Measurements from ENCODE around the gene KLHL4. TPM values are rescaled to one million over a fixed set of nuclear protein-coding genes. Genes with fewer than 3 reads are reported as not detected.
A peak's percentile ranks its signal among the peaks of the same experiment; 100 is the strongest.

Gene KLHL4
- total and polyA plus RNA-seq, 9 of the 15 experiments (the other 6 are each of a cell fraction or from before 2014, with no cell fraction given), result 0.04 to 0.16 (median 0.06) TPM; not detected in 1

DNA sequence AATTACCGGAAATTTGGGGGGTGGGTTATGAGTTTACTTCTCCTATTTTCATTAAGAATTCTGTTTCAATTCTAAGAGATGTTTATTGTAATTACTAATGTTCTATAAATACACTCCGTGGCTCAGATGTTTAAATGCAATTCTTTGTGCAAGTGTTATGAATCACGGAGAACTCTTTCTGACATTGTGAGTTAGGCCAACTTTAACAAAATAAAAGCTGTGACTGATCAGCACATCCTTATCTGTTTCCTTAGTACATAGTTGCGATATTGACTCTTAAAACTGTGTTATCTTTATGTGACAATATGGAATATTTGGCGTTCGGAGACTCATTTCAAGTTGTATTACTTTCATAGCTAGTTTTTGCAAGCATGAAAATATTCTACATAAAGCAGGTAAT, 902 bp downstream of the KLHL4 start:
- H3K9ac ChIP-seq (ENCODE audit: insufficient read depth in 1 of 2, low read depth in 2 of 2, low read length in 2 of 2), result no peak overlapping the region
- no peaks in the 10 kb centered on the region for H3K27me3 ChIP-seq (ENCODE audit: control insufficient read depth in 2 of 2, insufficient read depth in 2 of 2, low read length in 2 of 2)
- no peaks in the 10 kb centered on the region for H3K9me3 ChIP-seq (replicated peaks; ENCODE audit: control insufficient read depth, insufficient read depth, low read depth, low read length)
- no peak overlapping the region for H3K4me3 ChIP-seq
- ATAC-seq (no peak), FAIRE-seq (no peak), DNase-seq (ENCODE audit: extremely low read depth in 1 of 4, low spot score in 3 of 4) (peak in 1 of 4 experiments; percentile 3)
- H3K79me2 ChIP-seq (ENCODE audit: control insufficient read depth, insufficient read depth, low read length), result no peaks in the 10 kb centered on the region
- no TSS peak for BruUV-seq (replicated peaks)
- no peak for TF ChIP-seq BCOR (IDR thresholded peaks at IDR 0.05)
- peak; percentile 96 for TF ChIP-seq MYNN (IDR thresholded peaks at IDR 0.05)
- peak; percentile 56; the same call in 1 of the 2 replicates for TF ChIP-seq MYNN (CRISPR knock-in tag; IDR thresholded peaks at IDR 0.05)
- in situ Hi-C loops (cut with MboI) (no loop called here), intact Hi-C loops (cut with micrococcal nuclease) (no loop called here)
- ChIA-PET CTCF (ENCODE audit: low intra/inter-chr PET ratio) (no interaction called here), POLR2A (no interaction called here)
- H3K4me1 ChIP-seq (replicated peaks in 1 of 2; ENCODE audit: control insufficient read depth in 2 of 2, insufficient read depth in 2 of 2, low read length in 2 of 2), result no peaks in the 10 kb centered on the region; a peak in 1 of 5 replicates
- H4K20me1 ChIP-seq (replicated peaks; ENCODE audit: control insufficient read depth, insufficient read depth, low read length), result no peaks in the 10 kb centered on the region
- no peaks in the 10 kb centered on the region for H3K9me1 ChIP-seq (ENCODE audit: control insufficient read depth, insufficient read depth, low read length)
- H3K36me3 ChIP-seq (ENCODE audit: control insufficient read depth, insufficient read depth, low read length), result no peaks in the 10 kb centered on the region
- H3K4me2 ChIP-seq (ENCODE audit: insufficient read depth, low read length), result no peak overlapping the region; the same call in 1 of the 2 replicates
- no peak overlapping the region for H3K27ac ChIP-seq (ENCODE audit: extremely low read depth, low read depth, low read length)
- H2AFZ ChIP-seq (ENCODE audit: low read depth, low read length), result no peak overlapping the region
- 2% methylated on average over 6 of the region's 6 CpGs for WGBS (ENCODE audit: insufficient coverage, low coverage, missing lambda C conversion rate)

- H2AFZ ChIP-seq (ENCODE audit: low read depth, low read length), result no peak overlapping the region
- CTCF ChIA-PET (ENCODE audit: low intra/inter-chr PET ratio), result no interaction called here
- no peaks in the 10 kb centered on the region for H3K27me3 ChIP-seq (ENCODE audit: control insufficient read depth in 2 of 2, insufficient read depth in 2 of 2, low read length in 2 of 2)
- H3K4me3 ChIP-seq, result no peak overlapping the region
- POLR2A ChIA-PET, result no interaction called here
- H3K9me3 ChIP-seq (replicated peaks; ENCODE audit: control insufficient read depth, insufficient read depth, low read depth, low read length), result no peaks in the 10 kb centered on the region
- H3K9me1 ChIP-seq (ENCODE audit: control insufficient read depth, insufficient read depth, low read length), result no peaks in the 10 kb centered on the region
- peak overlapping the region; percentile 34; the same call in 1 of the 2 replicates for H3K4me2 ChIP-seq (ENCODE audit: insufficient read depth, low read length)
- H4K20me1 ChIP-seq (replicated peaks; ENCODE audit: control insufficient read depth, insufficient read depth, low read length), result no peaks in the 10 kb centered on the region
- H3K79me2 ChIP-seq (ENCODE audit: control insufficient read depth, insufficient read depth, low read length), result no peaks in the 10 kb centered on the region; the same call in 2 of the 3 replicates
- no peaks in the 10 kb centered on the region for H3K36me3 ChIP-seq (ENCODE audit: control insufficient read depth, insufficient read depth, low read length)
- ATAC-seq (peak; percentile 56), DNase-seq (ENCODE audit: extremely low read depth in 1 of 4, low spot score in 3 of 4) (peak; percentile 2 to 18 (median 4)), FAIRE-seq (peak; percentile 49)
- no peak overlapping the region; a peak in 1 of 4 replicates for H3K9ac ChIP-seq (ENCODE audit: insufficient read depth in 1 of 2, low read depth in 2 of 2, low read length in 2 of 2)
- H3K27ac ChIP-seq (ENCODE audit: extremely low read depth, low read depth, low read length), result peak overlapping the region; percentile 57
- WGBS (ENCODE audit: insufficient coverage, low coverage, missing lambda C conversion rate), result 0% methylated on average over 2 of the region's 2 CpGs
- in situ Hi-C loops (cut with MboI), result no loop called here
- BruUV-seq (replicated peaks), result no TSS peak
- H3K4me1 ChIP-seq (replicated peaks in 1 of 2; ENCODE audit: control insufficient read depth in 2 of 2, insufficient read depth in 2 of 2, low read length in 2 of 2), result no peaks in the 10 kb centered on the region; a peak in 1 of 5 replicates
- intact Hi-C loops (cut with micrococcal nuclease), result no loop called here
- TF ChIP-seq DPF2 (IDR thresholded peaks at IDR 0.05), result peak; percentile 44; the same call in 1 of the 2 replicates
- TF ChIP-seq THRA (IDR thresholded peaks at IDR 0.05), result no peak
- no peak for TF ChIP-seq SAFB (IDR thresholded peaks at IDR 0.05; ENCODE audit: borderline replicate concordance, low read depth, low read length)
- no peak for TF ChIP-seq ETV6 (IDR thresholded peaks at IDR 0.05; ENCODE audit: borderline replicate concordance in 1 of 2, low read depth in 2 of 2, low read length in 1 of 2)
- TF ChIP-seq ETV6 (CRISPR knock-in tag; IDR thresholded peaks at IDR 0.05; ENCODE audit: borderline replicate concordance), result no peak
- TF ChIP-seq FOSL1 (tag; conservative IDR thresholded peaks at IDR 0.05), result peak; percentile 91
- no peak for TF ChIP-seq CBFA2T3 (IDR thresholded peaks at IDR 0.05)
- TF ChIP-seq FUS (optimal IDR thresholded peaks at IDR 0.05; ENCODE audit: low read depth, low read length), result no peak
- TF ChIP-seq ZFP30 (CRISPR knock-in tag; IDR thresholded peaks at IDR 0.05; ENCODE audit: borderline replicate concordance), result no peak
- TF ChIP-seq DACH1 (IDR thresholded peaks at IDR 0.05; ENCODE audit: partially characterized antibody), result peak; percentile 40
- TF ChIP-seq, protein P1, sequence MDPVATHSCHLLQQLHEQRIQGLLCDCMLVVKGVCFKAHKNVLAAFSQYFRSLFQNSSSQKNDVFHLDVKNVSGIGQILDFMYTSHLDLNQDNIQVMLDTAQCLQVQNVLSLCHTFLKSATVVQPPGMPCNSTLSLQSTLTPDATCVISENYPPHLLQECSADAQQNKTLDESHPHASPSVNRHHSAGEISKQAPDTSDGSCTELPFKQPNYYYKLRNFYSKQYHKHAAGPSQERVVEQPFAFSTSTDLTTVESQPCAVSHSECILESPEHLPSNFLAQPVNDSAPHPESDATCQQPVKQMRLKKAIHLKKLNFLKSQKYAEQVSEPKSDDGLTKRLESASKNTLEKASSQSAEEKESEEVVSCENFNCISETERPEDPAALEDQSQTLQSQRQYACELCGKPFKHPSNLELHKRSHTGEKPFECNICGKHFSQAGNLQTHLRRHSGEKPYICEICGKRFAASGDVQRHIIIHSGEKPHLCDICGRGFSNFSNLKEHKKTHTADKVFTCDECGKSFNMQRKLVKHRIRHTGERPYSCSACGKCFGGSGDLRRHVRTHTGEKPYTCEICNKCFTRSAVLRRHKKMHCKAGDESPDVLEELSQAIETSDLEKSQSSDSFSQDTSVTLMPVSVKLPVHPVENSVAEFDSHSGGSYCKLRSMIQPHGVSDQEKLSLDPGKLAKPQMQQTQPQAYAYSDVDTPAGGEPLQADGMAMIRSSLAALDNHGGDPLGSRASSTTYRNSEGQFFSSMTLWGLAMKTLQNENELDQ (CRISPR knock-in tag; IDR thresholded peaks at IDR 0.05; ENCODE audit: borderline replicate concordance), result no peak
Measured at GRCh38 chrX:87525771-87526229, 8.2 kb downstream of the KLHL4 start.

All from K562 (cell line).